ENCODE results near the gene DYSF.

DNA sequence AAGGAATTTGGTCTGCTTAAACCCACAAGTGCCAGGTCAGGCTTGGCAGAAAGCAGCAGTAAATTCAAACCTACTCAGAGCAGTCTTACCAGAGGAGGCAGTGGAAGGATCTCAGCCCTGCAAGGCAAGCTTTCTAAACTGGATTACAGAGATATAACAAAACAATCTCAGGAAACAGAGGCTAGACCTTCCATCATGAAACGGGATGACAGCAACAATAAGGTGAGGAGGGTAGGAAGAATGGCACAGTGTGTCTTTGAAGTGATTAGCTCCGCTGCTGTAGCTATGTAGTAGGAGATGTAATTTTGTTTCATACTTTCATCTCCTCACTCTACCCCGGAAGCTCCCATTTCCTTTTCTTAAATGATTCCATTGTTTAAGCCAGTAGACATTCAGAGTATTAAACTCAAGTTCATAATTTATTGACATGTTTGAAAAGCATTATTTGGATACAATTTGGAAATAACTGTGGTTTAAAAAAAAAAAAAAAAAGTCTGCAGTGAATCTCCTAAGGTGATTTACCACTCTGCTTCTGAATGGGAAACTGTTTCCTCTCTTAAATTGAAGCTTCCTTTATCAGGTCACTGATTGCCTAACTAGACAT lies 29.4 kb upstream of the DYSF start:
- TF ChIP-seq, protein P1, sequence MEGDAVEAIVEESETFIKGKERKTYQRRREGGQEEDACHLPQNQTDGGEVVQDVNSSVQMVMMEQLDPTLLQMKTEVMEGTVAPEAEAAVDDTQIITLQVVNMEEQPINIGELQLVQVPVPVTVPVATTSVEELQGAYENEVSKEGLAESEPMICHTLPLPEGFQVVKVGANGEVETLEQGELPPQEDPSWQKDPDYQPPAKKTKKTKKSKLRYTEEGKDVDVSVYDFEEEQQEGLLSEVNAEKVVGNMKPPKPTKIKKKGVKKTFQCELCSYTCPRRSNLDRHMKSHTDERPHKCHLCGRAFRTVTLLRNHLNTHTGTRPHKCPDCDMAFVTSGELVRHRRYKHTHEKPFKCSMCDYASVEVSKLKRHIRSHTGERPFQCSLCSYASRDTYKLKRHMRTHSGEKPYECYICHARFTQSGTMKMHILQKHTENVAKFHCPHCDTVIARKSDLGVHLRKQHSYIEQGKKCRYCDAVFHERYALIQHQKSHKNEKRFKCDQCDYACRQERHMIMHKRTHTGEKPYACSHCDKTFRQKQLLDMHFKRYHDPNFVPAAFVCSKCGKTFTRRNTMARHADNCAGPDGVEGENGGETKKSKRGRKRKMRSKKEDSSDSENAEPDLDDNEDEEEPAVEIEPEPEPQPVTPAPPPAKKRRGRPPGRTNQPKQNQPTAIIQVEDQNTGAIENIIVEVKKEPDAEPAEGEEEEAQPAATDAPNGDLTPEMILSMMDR (IDR thresholded peaks at IDR 0.05; ENCODE audit: extremely low read depth in 1 of 2, insufficient read depth in 1 of 2, low read depth in 1 of 2, low read length in 2 of 2), result peak in 1 of 2 donors; percentile 15
- peak; percentile 52 for TF ChIP-seq POLR2A (IDR thresholded peaks at IDR 0.05; ENCODE audit: low read depth, low read length)
- peak; percentile 10 for TF ChIP-seq FOS (IDR thresholded peaks at IDR 0.05; ENCODE audit: borderline replicate concordance, insufficient read depth, low read length)
- TF ChIP-seq MYC (IDR thresholded peaks at IDR 0.05; ENCODE audit: low read depth, low read length), result no peak
- no peak for TF ChIP-seq EZH2 (IDR thresholded peaks at IDR 0.05; ENCODE audit: borderline replicate concordance, low read depth, low read length, severe bottlenecking)

Data from endothelial cell of umbilical vein (primary cell).